ENCODE results near the gene FBXO28. TPM values are rescaled to one million over a fixed set of nuclear protein-coding genes. Genes with fewer than 3 reads are reported as not detected.

The FBXO28 gene
- total and polyA plus RNA-seq, 10 of the 15 experiments (the other 5 are each of a cell fraction or from before 2014, with no cell fraction given) = 4.3 to 23.2 (median 18.4) TPM

DNA sequence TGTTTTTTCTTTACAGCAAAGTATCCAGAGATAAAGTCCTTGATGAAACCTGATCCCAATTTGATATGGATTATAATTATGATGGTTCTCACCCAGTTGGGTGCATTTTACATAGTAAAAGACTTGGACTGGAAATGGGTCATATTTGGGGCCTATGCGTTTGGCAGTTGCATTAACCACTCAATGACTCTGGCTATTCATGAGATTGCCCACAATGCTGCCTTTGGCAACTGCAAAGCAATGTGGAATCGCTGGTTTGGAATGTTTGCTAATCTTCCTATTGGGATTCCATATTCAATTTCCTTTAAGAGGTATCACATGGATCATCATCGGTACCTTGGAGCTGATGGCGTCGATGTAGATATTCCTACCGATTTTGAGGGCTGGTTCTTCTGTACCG, 75.7 kb downstream of the FBXO28 start:
- ChIA-PET RAD21 (ENCODE audit: unreplicated experiment) (interaction anchor here (1.1 kb wide), 1 partner anchor 73 kb away, joined by 5 read pairs; no protein-coding TSS in a partner anchor), POLR2A (interaction anchor here (0.6 kb wide), 1 partner anchor 118 kb away, joined by 4 read pairs; no protein-coding TSS in a partner anchor), CTCF (no interaction called here), SMC1A (ENCODE audit: uncharacterized antibody, unreplicated experiment) (interaction anchor here (1.2 kb wide), 1 partner anchor 73 kb away, joined by 8 read pairs; no protein-coding TSS in a partner anchor)
- DNase-seq (ENCODE audit: low read depth, low spot score) (no peak), FAIRE-seq (no peak), ATAC-seq (no peak)
- Histone ChIP-seq H3K4me2 (ENCODE audit: control insufficient read depth, insufficient read depth) (no peak overlapping the region), H3K79me2 (ENCODE audit: control insufficient read depth, insufficient read depth, low read length) (peaks cover 49% of the 10 kb centered on the region), H3K4me3 (no peak overlapping the region), H3K27me3 (replicated peaks in 1 of 2; ENCODE audit: control insufficient read depth in 2 of 2, insufficient read depth in 2 of 2, low read length in 1 of 2) (no peaks in the 10 kb centered on the region), H3K27ac (ENCODE audit: control insufficient read depth, insufficient read depth) (no peak overlapping the region), H3K4me1 (ENCODE audit: control insufficient read depth, insufficient read depth, low read length) (peaks cover 8% of the 10 kb centered on the region; the same call in 1 of the 2 replicates), H2AFZ (ENCODE audit: control insufficient read depth, low read depth, low read length) (no peak overlapping the region), H3K9ac (ENCODE audit: control insufficient read depth, insufficient read depth, low read length) (no peak overlapping the region), H4K20me1 (ENCODE audit: control insufficient read depth, insufficient read depth) (no peaks in the 10 kb centered on the region; the same call in 1 of the 2 replicates), H3K9me3 (replicated peaks; ENCODE audit: control insufficient read depth, insufficient read depth, low read length) (no peaks in the 10 kb centered on the region), H3K36me3 (ENCODE audit: control insufficient read depth in 2 of 2, insufficient read depth in 2 of 2, low read length in 1 of 2) (peaks cover 2 to 21% of the 10 kb centered on the region in 2 experiments)
- WGBS (ENCODE audit: insufficient coverage, insufficient replicate concordance, low lambda C conversion rate, missing lambda C conversion rate) = 98% methylated on average over 7 of the region's 7 CpGs
- no TSS peak for BruUV-seq (replicated peaks)
- TF ChIP-seq DPF2 (IDR thresholded peaks at IDR 0.05) = no peak
- TF ChIP-seq, protein P1, sequence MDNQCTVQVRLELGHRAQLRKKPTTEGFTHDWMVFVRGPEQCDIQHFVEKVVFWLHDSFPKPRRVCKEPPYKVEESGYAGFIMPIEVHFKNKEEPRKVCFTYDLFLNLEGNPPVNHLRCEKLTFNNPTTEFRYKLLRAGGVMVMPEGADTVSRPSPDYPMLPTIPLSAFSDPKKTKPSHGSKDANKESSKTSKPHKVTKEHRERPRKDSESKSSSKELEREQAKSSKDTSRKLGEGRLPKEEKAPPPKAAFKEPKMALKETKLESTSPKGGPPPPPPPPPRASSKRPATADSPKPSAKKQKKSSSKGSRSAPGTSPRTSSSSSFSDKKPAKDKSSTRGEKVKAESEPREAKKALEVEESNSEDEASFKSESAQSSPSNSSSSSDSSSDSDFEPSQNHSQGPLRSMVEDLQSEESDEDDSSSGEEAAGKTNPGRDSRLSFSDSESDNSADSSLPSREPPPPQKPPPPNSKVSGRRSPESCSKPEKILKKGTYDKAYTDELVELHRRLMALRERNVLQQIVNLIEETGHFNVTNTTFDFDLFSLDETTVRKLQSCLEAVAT (IDR thresholded peaks at IDR 0.05) = peak; percentile 58
- intact Hi-C loops (cut with micrococcal nuclease; ENCODE audit: unreplicated experiment) = no loop called here
- in situ Hi-C loops (cut with MboI) = no loop called here

DNA sequence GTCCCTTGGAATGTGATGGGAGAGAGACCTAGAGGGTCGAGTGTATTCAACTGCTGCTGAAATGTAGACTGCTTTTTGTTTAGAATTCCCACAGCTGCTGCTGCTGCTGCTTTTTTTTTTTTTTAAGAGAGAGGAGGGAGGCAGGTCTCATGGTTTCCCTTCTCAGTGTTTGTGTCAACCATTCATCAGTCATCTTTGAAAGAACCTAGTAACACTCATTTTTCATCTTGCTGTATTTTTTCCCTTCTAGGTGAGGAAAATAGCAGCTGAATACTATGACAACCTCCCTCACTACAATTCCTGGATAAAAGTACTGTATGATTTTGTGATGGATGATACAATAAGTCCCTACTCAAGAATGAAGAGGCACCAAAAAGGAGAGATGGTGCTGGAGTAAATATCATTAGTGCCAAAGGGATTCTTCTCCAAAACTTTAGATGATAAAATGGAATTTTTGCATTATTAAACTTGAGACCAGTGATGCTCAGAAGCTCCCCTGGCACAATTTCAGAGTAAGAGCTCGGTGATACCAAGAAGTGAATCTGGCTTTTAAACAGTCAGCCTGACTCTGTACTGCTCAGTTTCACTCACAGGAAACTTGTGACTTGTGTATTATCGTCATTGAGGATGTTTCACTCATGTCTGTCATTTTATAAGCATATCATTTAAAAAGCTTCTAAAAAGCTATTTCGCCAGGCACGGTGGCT, 78.3 kb downstream of the FBXO28 start:
- 2% methylated on average over 5 of the region's 5 CpGs for WGBS (ENCODE audit: insufficient coverage, insufficient replicate concordance, low lambda C conversion rate, missing lambda C conversion rate)
- H3K9ac ChIP-seq (ENCODE audit: control insufficient read depth, insufficient read depth, low read length) = no peak overlapping the region
- no peak for DNase-seq (ENCODE audit: low read depth, low spot score)
- H3K27me3 ChIP-seq (replicated peaks in 1 of 2; ENCODE audit: control insufficient read depth in 2 of 2, insufficient read depth in 2 of 2, low read length in 1 of 2) = no peaks in the 10 kb centered on the region
- peak; percentile 17; the same call in 1 of the 3 replicates for ATAC-seq
- no peaks in the 10 kb centered on the region; the same call in 1 of the 2 replicates for H3K4me1 ChIP-seq (ENCODE audit: control insufficient read depth, insufficient read depth, low read length)
- in situ Hi-C loops (cut with MboI) = no loop called here
- H2AFZ ChIP-seq (ENCODE audit: control insufficient read depth, low read depth, low read length) = no peak overlapping the region
- H3K27ac ChIP-seq (ENCODE audit: control insufficient read depth, insufficient read depth) = no peak overlapping the region
- no peak overlapping the region for H3K4me2 ChIP-seq (ENCODE audit: control insufficient read depth, insufficient read depth)
- ChIA-PET POLR2A (interaction anchor here (1.7 kb wide), 1 partner anchor 12 kb away, joined by 7 read pairs; no protein-coding TSS in a partner anchor), RAD21 (ENCODE audit: unreplicated experiment) (interaction anchor here (1.0 to 1.3 kb wide), 3 partner anchors 9 to 23 kb away, joined by 3 to 5 read pairs (median 4); partner anchors contain the start of gene DEGS1), SMC1A (ENCODE audit: uncharacterized antibody, unreplicated experiment) (interaction anchor here (0.6 to 2.1 kb wide), 5 partner anchors 9 to 76 kb away, joined by 3 to 12 read pairs (median 4); partner anchors contain the start of gene DEGS1), CTCF (interaction anchor here (0.6 kb wide), 1 partner anchor 80 kb away, joined by 4 read pairs; no protein-coding TSS in a partner anchor)
- BruUV-seq (replicated peaks) = TSS peak; percentile 51
- intact Hi-C loops (cut with micrococcal nuclease; ENCODE audit: unreplicated experiment) = no loop called here
- no peak overlapping the region for H3K4me3 ChIP-seq
- no peaks in the 10 kb centered on the region for H3K9me3 ChIP-seq (replicated peaks; ENCODE audit: control insufficient read depth, insufficient read depth, low read length)
- TF ChIP-seq, protein P2, sequence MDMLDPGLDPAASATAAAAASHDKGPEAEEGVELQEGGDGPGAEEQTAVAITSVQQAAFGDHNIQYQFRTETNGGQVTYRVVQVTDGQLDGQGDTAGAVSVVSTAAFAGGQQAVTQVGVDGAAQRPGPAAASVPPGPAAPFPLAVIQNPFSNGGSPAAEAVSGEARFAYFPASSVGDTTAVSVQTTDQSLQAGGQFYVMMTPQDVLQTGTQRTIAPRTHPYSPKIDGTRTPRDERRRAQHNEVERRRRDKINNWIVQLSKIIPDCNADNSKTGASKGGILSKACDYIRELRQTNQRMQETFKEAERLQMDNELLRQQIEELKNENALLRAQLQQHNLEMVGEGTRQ (IDR thresholded peaks at IDR 0.05; ENCODE audit: borderline replicate concordance, low read depth, low read length) = no peak
- TF ChIP-seq CREM (IDR thresholded peaks at IDR 0.05; ENCODE audit: low read depth) = 0 out of 2 replicates have a peak, but pooled peaks have one; percentile 27
- H4K20me1 ChIP-seq (ENCODE audit: control insufficient read depth, insufficient read depth) = no peaks in the 10 kb centered on the region; the same call in 1 of the 2 replicates
- no peak for FAIRE-seq
- peaks cover 26% of the 10 kb centered on the region for H3K79me2 ChIP-seq (ENCODE audit: control insufficient read depth, insufficient read depth, low read length)
- H3K36me3 ChIP-seq (ENCODE audit: control insufficient read depth in 2 of 2, insufficient read depth in 2 of 2, low read length in 1 of 2) = peaks cover 2 to 21% of the 10 kb centered on the region in 2 experiments
